DMS 273 (cell line): Measurements from ENCODE around the gene UQCC2.
A peak's percentile ranks its signal among the peaks of the same experiment; 100 is the strongest.

Experiments used
- DNase-seq: peaks from one replicate; lab custom pipeline; 2025; ENCODE audit not compliant: unreplicated experiment; lab: John Stamatoyannopoulos, UW

Gene UQCC2

DNA sequence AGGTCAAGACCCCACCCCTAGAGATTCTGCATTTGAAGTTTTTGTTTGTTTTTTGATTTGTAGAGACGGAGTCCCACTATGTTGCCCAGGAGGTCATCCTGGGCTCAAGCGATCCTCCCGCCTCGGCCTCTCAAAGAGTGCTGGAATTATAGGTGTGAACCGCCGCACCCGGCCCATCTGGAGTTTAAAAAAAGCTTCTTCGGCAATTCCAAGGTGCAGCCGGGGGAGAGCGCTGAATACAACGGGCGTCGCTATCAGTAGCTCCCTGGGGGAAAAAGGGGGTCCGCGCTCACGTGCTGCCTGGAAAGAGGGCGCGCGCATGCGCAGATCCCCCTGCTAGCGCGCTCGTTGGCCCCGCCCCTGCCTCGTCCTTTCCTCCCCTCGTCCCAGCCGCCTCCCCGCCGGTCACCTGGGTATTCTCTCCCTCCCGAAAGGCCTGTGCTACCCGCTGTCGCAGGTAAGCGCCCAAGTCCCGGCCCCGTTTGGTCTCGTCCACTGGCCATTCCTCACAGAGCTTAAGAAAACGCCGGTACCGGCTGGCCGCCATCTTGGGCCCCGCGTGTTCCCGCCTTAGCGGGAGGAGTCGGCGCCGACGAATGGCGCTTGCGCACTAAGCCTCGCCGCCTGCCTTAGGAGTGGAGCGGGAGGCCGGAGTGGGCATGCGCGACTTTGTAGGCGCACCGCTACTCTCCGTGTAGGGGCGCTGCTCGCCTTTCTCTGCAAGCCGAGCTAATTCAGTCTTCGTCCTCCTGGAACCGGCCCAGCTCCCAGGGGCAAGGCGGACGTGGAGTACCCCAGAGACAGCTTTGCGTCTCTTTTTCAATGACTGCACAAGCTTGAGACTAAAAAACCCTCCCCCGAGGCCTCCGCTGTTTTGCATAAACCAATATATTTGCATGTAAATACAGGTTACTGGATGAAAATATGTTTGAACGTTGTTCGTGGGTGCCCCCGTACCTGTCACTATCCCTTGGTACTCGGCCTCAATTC lies at the start of gene UQCC2:
Gene UQCC2, minus strand, starts transcription at position 561 of the 990 bp plus-strand sequence. Its CDS starts 14 bp downstream, at position 547.
- DNase-seq = peak; percentile 99

DNA sequence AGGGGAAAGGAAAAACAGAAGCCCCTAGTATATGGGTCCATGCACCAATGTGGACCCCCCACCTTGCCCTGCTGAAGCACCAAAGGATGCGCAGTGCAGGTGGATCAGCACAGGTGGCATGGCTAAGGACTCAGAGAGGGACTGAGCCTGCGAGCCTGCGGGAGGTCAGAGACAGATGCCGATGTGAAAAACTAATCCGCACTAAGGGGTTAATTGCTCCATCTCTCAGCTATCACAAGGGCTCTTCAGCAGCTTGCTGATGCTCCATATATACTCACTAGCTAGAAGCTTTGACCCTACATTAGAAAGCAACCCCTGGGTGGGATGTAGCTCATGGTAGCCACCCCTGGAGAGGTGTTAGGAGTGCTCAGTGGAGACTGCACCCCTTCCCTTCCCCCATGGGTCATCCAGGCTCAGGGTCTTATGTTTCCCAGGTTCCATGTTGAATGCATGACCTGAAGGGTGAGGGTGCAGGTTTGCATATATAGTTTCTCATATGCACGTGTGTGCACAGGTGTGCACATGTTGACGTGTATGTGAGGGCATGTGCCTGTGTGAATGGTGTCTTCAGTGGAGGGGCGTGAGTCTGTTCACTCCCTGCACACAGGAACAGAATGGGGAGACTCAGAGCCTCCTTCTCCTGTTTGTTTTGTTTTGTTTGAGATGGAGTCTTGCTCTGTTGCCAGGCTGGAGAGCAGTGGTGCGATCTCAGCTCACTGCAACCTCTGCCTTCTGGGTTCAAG lies 48.6 kb upstream of the UQCC2 start:
- peak; percentile 35 for DNase-seq

DNA sequence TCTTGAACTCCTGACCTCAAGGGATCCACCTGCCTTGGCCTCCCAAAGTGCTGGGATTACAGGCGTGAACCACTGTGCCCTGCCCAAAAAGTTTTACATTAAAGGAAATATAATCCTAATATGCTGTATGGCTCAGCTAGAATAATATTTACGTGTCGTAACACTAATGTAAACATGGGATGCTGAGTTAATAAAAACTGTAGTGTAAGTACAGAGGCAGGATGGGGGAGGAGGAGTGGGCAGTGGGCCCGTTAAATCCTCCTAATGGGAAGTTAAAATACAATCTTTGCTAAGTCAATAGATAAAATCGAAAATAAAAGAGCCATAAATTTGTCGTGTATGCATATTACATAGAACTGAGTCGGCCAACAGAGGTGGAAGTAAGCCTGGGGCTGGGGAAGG lies 47.3 kb upstream of the UQCC2 start:
- no peak for DNase-seq

DNA sequence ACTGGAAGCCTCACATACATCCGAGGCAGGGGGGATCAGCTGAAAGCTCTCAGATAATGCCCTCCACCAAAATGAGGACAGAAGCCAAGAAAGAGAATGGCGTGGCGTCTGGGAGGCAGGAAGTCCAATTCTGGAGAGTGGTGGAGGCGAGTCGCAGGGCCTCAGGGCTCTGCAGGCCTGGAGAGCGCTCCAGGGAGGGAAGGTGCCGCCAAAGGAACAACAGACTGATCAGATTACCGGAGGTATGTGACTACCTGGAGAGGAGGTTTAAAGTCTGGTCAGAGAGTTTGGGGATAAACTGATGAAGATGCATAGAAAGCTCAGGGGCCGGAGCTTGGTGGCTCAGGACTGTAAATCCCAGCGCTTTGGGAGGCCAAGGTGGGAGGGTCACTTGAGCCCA lies 46.4 kb upstream of the UQCC2 start:
- no peak for DNase-seq

DNA sequence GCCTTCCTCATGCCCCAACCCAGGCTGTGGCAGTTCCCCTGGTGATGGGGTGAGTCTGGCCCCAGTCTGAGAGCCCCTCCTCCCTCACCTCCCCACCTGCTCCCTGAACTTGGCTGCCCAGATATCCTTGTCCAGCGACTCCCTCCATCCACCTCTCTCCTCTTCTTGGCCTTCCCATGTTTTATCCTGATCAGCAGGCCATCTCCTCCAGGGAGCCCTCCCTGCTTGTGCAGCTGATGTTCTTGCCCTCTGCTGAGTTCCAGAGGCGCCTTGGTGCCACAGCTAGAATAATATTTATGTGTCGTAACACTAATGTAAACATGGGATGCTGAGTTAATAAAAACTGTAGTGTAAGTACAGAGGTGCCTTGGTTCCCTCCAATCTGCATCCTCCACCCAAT lies 45.6 kb upstream of the UQCC2 start:
- no peak for DNase-seq

DNA sequence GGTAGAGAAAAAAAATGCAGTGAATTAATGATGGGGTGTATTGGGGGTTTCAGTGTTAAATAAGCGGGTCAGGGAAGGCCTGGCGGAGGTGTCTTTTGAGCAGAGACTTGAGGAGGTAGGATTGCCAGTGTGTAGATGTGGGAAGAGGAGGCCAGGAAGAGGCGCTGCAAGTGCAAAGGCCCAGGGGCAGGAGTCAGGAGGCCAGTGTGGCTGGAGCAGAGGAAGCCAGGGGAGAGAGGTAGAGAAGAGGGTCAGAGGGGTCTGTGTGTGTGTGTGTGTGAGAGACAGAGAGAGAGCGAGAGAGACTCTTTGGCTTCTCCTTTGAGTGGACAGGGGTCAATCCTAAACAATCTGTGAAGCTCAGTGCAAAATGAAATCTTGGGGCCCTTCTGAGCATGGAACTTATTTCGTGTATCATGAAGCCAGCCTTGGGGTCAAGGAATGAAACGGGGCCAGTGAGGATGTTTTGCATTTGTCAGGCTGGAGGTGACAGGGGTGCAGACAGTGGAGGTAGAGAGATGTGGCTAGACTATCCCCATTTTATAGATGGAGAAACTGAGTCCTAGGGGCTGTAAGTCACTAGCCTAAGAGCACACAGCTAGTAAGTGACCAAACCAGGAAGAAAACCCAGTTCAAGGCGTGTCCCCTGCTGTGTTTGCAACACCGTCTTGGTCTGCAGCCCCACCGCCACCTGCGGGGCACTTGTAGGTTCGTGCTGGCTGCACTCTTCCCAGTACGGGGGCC lies 44.9 kb upstream of the UQCC2 start:
- no peak for DNase-seq

DNA sequence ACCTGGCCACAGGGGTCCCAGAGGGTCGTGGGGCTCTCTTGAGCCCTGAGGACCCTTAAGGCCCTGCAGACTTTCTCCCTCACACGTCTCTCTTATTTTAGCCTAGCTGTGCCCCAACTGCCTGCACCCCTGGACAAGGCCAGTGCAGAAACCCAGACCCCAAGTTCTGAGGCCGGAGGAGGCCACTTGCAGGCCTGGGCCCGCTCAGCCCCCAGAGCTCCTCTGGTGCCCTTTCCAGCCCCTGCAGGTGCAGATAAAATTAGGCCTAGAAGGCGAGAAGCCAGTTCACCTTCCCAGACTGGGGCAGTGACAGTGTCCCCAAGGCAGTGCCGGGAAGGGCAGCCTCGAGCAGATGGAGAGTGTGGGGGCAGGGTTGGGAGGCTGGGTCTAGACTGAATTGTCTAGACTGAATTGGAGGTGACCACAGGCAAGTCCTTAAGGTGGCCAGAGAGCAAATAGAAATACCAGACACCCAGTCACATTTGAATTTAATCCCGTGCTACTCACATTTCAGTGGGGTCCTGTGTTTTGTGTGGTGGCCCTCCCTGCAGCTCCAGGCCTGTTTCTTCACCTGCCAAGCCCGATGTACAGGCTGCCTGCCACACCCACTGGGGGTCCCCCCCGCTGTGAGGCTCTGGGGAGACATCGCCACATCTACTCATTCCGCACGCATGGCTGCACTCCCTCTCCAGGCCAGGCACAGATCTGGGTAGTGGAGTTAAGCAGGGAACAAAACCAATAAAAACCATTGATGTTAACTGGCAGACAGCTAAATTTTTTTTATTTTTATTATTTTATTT lies 43.8 kb upstream of the UQCC2 start:
- DNase-seq = peak; percentile 55

DNA sequence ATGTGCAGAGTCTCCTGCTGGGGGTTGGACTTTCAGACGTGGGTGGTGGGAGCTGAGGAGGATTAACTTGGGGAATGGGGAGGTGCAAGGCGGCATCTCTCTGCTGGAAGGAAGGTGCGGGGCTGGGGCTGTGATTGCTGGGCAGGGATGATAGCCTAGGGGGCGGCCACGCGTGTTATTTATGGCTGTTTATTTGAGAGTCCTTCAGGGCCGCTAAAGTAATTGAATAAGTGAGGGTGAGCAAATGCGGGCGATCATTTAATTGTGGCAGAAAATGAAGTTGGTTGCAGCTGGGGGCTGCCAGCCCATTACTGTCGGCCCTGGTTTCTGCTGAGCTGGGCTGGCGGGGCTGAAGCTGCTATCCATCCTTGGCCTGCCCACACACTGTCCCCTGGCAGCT lies 42.7 kb upstream of the UQCC2 start:
- DNase-seq = no peak

DNA sequence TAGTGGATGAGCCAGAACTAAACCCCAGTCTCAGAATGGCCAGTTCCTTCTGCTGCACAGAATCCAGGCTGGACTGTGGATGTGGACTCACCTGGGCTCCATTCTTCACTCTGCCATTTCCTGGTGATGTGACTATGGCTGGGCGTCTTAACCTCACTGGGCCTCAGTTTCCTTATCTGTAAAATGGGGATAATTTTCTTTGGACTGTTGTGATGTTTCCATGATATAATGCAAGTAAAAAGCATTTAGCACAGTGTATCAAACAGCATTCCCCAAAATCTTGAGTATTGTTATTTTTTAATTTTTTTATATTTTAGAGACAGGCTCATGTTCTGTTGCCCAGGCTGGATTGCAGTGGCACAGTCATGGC lies 41.1 kb upstream of the UQCC2 start:
- no peak for DNase-seq

DNA sequence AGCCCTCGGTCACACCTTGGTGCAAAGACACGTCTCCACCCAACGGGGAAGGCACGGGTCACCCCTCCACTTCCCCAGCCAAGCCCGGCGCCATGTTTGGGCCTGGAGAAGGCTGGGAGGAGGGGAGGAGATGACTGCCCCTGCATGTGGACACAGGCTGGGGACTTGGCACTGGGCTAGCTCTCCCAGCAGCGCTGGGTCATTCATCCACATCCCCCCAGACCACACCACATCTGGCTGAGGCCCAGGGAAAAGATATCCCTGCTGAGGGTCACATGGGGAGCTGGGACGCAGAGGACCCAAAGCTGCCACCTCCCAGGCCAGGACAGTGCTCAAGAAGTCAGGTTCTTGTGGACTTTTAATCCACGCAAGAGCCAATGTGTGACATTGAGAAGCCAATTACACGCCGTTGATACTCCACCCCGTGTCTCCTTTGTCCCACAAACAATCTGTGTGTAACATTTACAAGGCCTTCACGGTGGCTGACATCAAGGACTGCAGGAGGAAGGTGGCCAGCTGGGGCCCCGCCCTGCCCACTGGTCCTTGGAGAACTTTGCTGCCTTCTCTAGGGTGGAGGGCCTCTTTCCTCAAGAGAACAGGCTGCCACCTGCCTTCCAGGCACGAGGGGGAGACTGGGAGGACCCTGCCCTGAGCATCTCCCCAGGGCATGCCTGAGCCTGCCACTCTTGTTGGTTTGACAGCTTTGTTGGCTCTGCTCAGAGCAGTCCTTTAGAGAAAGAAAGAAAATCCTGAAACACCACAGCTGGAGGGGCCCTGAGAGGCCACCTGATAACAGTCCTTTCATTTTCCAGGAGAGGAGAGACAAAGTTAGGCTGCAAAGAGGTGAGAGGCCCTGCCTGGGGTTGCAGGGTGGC lies 40.5 kb upstream of the UQCC2 start:
- peak; percentile 88 for DNase-seq

DNA sequence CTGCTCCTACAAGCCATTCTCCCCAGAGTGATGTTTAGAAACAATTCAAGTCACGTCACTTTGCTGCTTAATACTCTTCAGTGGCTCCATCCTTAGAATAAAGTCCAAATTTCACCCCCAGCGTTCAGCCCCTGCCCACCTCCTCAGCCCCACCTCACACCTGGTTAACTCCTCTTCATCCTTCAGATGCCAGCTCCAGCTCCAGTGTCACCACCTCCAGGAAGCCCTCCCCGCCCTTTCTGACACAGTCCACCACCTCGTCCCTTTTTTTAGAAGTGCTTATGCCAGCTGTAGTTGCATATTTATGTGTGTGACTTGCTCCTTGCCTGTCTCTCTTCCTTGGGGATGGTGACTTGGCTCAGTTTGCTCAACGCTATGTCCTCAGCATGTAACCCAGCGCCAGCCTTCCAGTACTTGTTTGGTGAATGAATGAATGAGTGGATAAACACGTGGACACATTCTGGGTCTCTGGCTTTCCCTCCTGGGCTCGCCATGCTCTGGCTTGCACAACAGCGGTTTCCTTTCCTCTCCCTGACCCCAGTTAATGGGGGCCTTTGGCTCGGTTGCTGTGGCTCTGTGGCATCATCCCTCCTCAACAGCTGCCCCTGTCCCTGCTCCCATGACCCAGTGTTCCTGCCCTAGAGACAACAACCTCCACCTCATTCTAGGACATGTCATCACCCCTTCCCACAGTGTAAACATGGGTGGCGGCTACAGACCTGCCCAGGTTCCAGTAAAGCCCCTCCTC lies 38.9 kb upstream of the UQCC2 start:
- DNase-seq = no peak

DNA sequence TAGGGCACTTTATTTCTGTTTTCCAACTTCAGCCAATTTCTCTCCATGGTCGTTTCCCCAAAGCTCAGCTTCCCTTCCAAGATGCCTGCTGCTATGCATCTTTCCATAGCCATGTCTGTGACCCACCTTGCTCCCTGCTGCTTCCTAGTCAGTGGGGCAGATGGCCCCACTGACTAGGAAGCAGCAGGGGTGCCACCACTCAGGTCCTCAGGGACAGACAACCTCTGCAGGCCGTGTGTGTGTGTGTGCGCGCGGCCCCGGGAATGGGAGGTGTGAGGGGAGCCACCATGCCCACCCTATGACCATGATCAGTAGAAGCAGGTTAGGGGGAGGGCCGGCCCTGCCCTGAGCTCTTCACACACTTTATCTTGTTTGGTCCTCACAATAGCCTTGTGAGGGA lies 37.9 kb upstream of the UQCC2 start:
- DNase-seq = peak; percentile 52

DNA sequence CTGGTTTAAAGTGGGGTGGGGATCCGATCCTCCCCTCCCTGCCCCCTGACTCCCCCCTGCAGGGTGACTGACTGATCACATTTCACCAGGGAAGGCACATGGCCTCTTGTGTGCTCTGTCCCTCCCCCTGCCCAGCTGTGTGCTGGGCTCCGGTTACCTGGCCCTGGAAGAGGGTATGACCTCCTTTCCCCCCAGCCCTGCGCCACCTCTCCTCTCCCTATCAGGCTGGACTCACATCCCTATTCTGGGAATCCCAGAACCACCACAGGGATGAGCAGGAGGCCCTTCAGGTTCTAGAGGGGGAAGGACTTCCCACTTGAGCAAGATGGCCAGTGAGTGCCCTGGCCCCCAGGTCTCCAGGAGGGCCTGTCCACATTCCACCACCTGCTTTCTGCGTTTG lies 37.3 kb upstream of the UQCC2 start:
- peak; percentile 64 for DNase-seq

DNA sequence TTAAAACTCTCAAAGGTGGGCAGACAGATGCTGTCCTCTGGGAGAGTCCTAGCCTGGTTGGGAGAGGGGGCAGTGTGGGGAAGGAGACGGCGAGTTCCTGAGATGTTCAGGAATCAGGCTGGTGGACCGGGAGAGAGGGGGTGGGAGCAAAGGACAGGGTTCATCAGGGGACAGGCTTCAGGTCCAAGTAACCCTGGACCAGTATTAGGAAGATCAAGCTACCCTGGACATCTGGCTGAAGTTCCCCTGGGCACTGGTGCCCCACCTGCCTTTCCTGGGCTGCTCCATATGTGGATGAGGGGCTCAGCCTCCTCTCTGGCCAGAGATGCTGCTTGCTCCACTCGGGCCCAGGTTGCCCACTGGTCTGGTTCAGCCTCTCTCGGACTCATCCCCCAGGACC lies 36.3 kb upstream of the UQCC2 start:
- peak; percentile 60 for DNase-seq

DNA sequence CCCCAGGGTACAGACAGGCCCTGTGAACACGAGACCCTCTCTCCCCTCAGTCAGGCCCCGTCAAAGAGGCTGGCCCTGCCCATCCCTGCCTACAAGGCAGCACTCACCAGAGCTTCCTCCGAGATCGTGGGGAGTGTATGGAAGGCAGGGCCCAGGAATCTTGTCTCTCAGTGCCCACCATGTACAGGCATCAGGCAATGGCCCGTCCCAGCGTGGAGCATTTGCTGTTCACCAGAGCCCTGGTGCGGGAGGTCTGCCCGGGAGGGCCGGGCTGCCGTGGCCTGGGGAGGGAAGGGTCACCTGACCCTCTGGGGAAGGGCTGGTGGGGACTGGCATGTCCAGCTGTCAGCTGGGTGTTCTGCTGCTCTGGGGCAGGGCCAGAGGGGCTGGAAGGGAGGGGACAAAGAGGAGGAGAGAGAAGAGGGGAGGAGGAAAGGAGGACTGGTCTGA lies 35.2 kb upstream of the UQCC2 start, which contains the start of gene IP6K3:
Gene IP6K3, minus strand, starts transcription at position 255 of the 450 bp plus-strand sequence. CDS start 11,429 bp downstream, outside the sequence.
- DNase-seq = peak; percentile 70

DNA sequence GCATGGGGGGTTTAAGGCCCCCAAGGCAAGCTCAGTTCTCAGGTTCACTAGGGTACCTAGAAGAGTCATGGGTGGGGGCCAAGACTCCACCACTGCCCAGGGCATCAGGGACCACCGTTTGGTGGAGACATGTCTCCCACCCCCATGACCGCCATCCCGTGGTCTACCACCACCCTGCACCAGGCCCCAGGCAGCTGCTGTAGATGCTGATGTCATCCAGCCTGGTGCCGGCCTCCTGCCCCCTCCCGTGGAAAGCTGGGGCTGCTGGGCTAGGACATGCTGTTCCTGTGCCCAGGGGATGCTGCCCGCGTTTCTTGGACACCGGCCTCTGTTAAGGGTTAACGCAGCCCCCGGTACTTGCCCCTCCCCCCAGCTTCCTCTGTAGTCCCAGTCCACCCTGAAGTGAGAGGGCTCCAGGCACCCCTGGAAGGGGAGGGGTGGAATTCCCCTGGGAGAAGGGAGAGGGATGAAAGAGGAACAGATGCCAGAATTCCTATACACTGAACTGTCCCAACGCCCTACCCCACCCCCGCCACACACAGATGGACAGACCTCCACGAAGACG lies 34.6 kb upstream of the UQCC2 start:
- DNase-seq = peak; percentile 90

DNA sequence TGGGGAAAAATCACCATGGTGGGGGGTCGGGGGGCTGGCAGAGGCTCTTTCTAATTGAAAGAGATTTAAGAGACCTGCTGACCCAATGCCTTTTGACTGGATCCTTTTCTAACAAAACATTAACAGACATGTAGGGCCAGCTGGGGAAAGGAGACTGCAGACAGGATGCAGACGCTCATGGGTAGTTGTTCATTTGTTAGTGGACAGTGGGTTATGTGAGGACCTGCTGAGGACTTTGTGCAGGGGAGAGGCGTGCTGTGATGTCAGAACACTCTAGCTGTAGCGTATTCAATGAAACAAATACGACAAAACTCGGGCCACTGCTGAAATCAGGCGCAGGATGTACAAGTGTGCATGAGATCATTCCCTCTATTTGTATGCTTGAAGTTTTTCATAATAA lies 34.0 kb upstream of the UQCC2 start:
- peak; percentile 48 for DNase-seq

DNA sequence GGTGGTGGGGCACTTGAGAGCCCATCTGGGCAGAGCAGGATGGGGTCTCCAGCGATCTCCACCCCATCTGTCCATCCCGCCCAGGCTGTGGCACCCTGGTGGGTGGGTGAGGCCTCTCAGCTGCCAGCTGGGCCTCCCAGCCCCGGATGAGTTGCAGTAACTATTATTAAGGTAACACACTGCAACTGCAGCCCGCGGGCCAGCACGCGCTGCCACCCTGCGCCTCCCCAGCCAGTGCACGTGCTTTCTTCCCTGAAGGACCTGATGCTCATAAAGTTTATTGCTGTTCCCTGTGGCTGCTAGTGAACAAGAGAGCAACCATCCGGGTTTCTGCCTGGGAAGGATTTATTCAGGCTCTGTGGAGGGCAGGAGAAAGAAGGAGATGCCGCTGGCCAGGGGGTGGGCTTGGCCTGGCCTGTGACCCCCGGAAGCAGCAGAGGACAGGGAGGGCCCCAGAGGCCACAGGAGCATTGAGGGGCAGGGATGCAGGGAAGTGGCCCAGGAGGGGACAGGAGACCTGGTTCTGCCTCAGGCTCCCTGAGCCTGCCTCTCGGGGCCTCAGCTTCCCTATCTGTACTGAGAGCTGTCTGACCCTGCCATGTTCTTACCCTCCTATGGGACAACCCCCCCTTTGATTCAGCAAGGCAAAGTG lies 33.5 kb upstream of the UQCC2 start:
- DNase-seq = peak; percentile 96
